SU-DHL-6 (cell line): ENCODE results near the gene CST9L.

Experiments
- H2AFZ ChIP-seq: fragments of 200-600 bp; sonication (generic); 2 replicates; pipeline ENCODE4 v1.6.1; 2014; ENCODE audit warnings: low read depth, mild to moderate bottlenecking, moderate library complexity, mixed read lengths, antibody characterized with exemption, low read length; ENCODE audit not compliant: severe bottlenecking
- H3F3A ChIP-seq: fragments of 200-600 bp; shearing (Covaris generic); 2 replicates; pipeline ENCODE4 v1.6.0; 2016; ENCODE audit warnings: antibody characterized with exemption, mild to moderate bottlenecking; ENCODE audit not compliant: insufficient read depth
- H3K27ac ChIP-seq: fragments of 200-600 bp; sonication (generic); 2 replicates; pipeline ENCODE4 v1.5.1; 2016; ENCODE audit warnings: low read depth, mild to moderate bottlenecking, low read length, moderate library complexity, mixed read lengths
- H3K27me3 ChIP-seq: fragments of 200-600 bp; sonication (generic), shearing (Covaris generic); 2 replicates; pipeline ENCODE4 v1.6.0; 2014; ENCODE audit warnings: mild to moderate bottlenecking, low read length
- H3K36me3 ChIP-seq: fragments of 200-600 bp; sonication (generic); 2 replicates; pipeline ENCODE4 v1.6.1; 2014; ENCODE audit warnings: mild to moderate bottlenecking, low read length, mixed read lengths
- H3K4me2 ChIP-seq: fragments of 300-600, 200-600 bp; shearing (Covaris generic), sonication (generic); 2 replicates; pipeline ENCODE4 v1.6.0; 2014; ENCODE audit warnings: low read length, low read depth, mild to moderate bottlenecking; ENCODE audit not compliant: poor library complexity, severe bottlenecking
- H3K4me3 ChIP-seq: fragments of 200-600 bp; sonication (generic); 2 replicates; pipeline ENCODE4 v1.5.1; 2014; ENCODE audit warnings: antibody characterized with exemption, low read length, mild to moderate bottlenecking, mixed read lengths; ENCODE audit not compliant: insufficient read depth, poor library complexity, severe bottlenecking
- H3K79me2 ChIP-seq: fragments of 200-600 bp; sonication (generic); 2 replicates; pipeline ENCODE4 v1.6.1; 2014; ENCODE audit warnings: mild to moderate bottlenecking, low read length, moderate library complexity; ENCODE audit not compliant: insufficient read depth
- H3K9ac ChIP-seq: fragments of 200-600 bp; sonication (generic); 2 replicates; pipeline ENCODE4 v1.7.0; 2014; ENCODE audit warnings: mild to moderate bottlenecking, low read length
- H3K9me2 ChIP-seq: fragments of 200-600 bp; sonication (generic); replicated peaks from 2 replicates; pipeline ENCODE4 v1.6.1; 2014; ENCODE audit warnings: low read length; ENCODE audit not compliant: insufficient read depth
- H3K9me3 ChIP-seq: fragments of 200-600 bp; sonication (generic); 2 replicates; pipeline ENCODE4 v1.6.1; 2014; ENCODE audit warnings: low read length, mixed read lengths; ENCODE audit not compliant: insufficient read depth
- H4K20me1 ChIP-seq: fragments of 200-600 bp; sonication (generic); 2 replicates; pipeline ENCODE4 v1.6.1; 2014; ENCODE audit warnings: low read depth, mild to moderate bottlenecking, antibody characterized with exemption, low read length, moderate library complexity, mixed read lengths
- CTCF ChIP-seq: fragments of 200-600 bp; sonication (generic); IDR thresholded peaks from one replicate; pipeline ENCODE4 v1.5.1; 2017; ENCODE audit warnings: antibody characterized with exemption, mild to moderate bottlenecking, low read length, moderate library complexity; ENCODE audit not compliant: insufficient read depth, poor library complexity, severe bottlenecking
- EZH2phosphoT487 ChIP-seq: fragments of 200-600 bp; sonication (generic), shearing (Covaris generic); conservative IDR thresholded peaks from 2 replicates; pipeline ENCODE4 v1.6.1; 2018; ENCODE audit warnings: mild to moderate bottlenecking, antibody characterized with exemption, low read length, moderate library complexity, mixed read lengths

Gene CST9L

GRCh38 chr20:23606652-23607049, 38.4 kb upstream of the CST9L start:
- no peak overlapping the region for H2AFZ ChIP-seq
- TF ChIP-seq CTCF = peak; percentile 70
- no peak for TF ChIP-seq EZH2phosphoT487
- no peaks in the 10 kb centered on the region for H3K9me2 ChIP-seq
- H3K4me2 ChIP-seq = no peak overlapping the region
- H3K9ac ChIP-seq = no peak overlapping the region
- no peaks in the 10 kb centered on the region for H3K27me3 ChIP-seq
- H3K36me3 ChIP-seq = no peaks in the 10 kb centered on the region
- no peaks in the 10 kb centered on the region for H3F3A ChIP-seq
- H3K27ac ChIP-seq = no peak overlapping the region
- H4K20me1 ChIP-seq = no peaks in the 10 kb centered on the region
- no peak overlapping the region for H3K4me3 ChIP-seq
- H3K9me3 ChIP-seq = no peaks in the 10 kb centered on the region
- no peaks in the 10 kb centered on the region for H3K79me2 ChIP-seq

GRCh38 chr20:23605867-23606651, 37.8 kb upstream of the CST9L start, which contains the start of gene CST9:
Gene CST9 (minus strand): TSS chr20:23605917. CDS start chr20:23605864, 53 bp downstream.
- TF ChIP-seq CTCF (no peak), EZH2phosphoT487 (no peak)
- H3K79me2 ChIP-seq = no peaks in the 10 kb centered on the region
- no peaks in the 10 kb centered on the region for H3K36me3 ChIP-seq
- no peaks in the 10 kb centered on the region for H3F3A ChIP-seq
- H3K4me3 ChIP-seq = no peak within 1 kb of the TSS
- no peaks in the 10 kb centered on the region for H3K9me3 ChIP-seq
- H3K9ac ChIP-seq = no peak within 1 kb of the TSS
- H3K4me2 ChIP-seq = no peak within 1 kb of the TSS
- no peak within 1 kb of the TSS for H3K27ac ChIP-seq
- no peaks in the 10 kb centered on the region for H4K20me1 ChIP-seq
- H3K27me3 ChIP-seq = no peaks in the 10 kb centered on the region
- no peaks in the 10 kb centered on the region for H3K9me2 ChIP-seq
- H2AFZ ChIP-seq = no peak within 1 kb of the TSS

DNA sequence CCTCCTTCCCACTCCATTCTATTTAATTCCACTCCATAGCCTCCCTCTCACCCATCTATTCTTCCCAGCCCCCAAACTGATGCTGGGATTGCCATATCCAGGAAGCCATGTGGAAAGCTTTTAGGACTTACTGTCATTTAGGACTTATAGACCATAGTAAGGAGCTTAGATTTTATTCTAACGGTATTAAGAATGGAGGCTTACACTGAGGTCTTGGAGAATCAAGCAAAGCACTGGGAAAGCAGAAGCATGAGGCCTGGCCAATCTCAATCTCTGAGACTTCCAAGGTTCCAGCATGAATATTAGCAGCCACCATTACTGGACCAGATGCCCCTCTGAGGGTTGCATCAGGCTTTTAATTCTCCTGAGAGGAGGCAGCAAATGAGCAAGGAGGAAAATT, 36.0 kb upstream of the CST9L start:
- Histone ChIP-seq H3K9ac (no peak overlapping the region), H3K36me3 (no peaks in the 10 kb centered on the region), H3K4me2 (no peak overlapping the region), H3K4me3 (no peak overlapping the region), H3K27ac (no peak overlapping the region), H3K9me3 (no peaks in the 10 kb centered on the region), H4K20me1 (no peaks in the 10 kb centered on the region), H3F3A (no peaks in the 10 kb centered on the region), H3K79me2 (no peaks in the 10 kb centered on the region), H3K9me2 (no peaks in the 10 kb centered on the region), H3K27me3 (no peaks in the 10 kb centered on the region), H2AFZ (no peak overlapping the region)
- TF ChIP-seq CTCF (no peak), EZH2phosphoT487 (no peak)
